ENCODE measurements around the gene NUDT8.
A peak's percentile ranks its signal among the peaks of the same experiment; 100 is the strongest.
"Not testable (repeated sequence)": the region's sequence is repeated elsewhere in the genome, so short reads cannot be mapped to it uniquely, and the experiment has no call there.

Gene NUDT8

GRCh38 chr11:67659651-67660165 is 30.0 kb upstream of the NUDT8 start:
- not testable (repeated sequence) for DNase-seq

DNA sequence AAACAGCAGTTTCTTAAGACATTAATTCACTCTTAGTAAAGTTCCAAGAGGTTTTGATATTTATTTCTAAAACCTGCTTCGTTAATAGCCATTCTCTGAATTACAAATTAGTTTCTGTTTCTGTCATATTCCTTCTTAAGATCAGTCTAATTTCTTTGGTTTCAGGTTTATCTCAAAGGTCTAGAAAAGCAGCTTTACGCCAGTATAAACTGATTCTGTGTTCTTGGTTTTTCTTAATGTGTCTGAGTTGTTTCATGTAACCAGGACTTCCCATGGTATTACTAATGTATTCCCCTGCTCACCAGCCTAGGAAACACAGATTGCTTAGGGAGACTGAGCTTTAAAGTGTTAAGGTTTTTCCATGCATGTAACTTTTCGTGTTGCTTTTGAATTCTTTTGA is 27.6 kb upstream of the NUDT8 start:
- no peak for DNase-seq

- DNase-seq = peak; percentile 74
Observed at GRCh38 chr11:67656278-67656922, 26.7 kb upstream of the NUDT8 start.

DNA sequence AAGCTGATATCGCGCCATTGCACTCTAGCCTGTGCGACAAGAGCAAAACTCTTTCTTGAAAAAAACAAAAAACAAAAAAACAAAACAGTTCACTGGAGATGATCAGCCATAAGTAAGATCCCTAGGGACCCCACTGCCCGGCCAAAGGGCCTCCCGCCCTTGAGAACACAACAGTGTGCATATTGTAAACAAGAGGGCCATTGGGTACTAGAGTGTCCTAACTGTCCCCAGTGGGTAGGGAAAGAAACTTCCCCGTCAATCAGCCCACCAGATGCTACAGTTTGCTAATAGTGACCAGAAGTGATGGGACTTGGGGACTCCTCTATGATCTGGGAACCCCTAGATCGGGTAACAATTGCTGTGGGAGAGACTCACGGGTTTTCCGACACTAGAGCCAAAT is 24.5 kb upstream of the NUDT8 start:
- no peak for DNase-seq

DNA sequence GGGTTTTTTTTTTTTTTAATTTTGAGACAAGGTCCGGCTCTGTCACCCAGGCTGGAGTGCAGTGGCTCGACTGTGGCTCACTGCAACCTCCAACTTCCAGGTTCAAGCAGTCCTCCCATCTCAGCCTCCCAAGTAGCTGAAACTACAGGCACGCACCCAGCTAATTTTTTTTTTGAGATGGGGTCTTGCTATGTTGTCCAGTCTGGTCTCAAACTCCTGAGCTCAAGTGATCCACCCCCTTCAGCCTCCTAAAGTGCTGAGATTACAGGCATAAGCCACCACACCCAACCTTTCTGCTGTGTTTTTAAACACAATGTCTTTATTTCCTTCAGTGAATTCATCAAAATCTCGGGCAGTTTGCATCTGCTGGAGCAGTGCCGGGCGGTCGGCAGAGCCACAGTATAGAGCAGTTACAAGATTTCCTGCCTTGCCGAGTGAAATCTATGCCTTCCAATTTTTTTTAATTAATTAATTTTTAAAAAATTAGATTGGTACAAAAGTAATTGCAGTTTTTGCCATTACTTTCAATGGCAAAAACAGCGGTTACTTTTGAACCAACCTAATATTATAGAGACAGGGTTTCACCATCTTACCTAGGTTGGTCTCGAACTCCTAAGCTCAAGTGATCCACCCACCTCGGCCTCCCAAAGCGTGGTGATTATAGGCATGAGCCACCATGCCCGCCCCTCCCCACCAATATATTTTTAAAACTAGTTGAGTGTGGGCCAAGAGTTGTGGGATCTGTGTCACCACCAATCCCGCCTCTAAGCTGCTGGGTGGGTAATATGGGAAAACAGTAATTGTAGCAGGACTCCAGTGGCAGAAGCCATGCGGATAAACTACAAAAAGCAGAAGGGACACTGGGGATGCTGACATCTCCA is 23.5 kb upstream of the NUDT8 start:
- no peak for DNase-seq

- DNase-seq = no peak
Observed at GRCh38 chr11:67651976-67652781, 22.4 kb upstream of the NUDT8 start.

- DNase-seq = no peak
Observed at GRCh38 chr11:67649634-67650510, 20.1 kb upstream of the NUDT8 start.

- DNase-seq = no peak
Observed at GRCh38 chr11:67648796-67649613, 19.3 kb upstream of the NUDT8 start.

GRCh38 chr11:67648140-67648795 is 18.5 kb upstream of the NUDT8 start:
- DNase-seq = no peak

DNA sequence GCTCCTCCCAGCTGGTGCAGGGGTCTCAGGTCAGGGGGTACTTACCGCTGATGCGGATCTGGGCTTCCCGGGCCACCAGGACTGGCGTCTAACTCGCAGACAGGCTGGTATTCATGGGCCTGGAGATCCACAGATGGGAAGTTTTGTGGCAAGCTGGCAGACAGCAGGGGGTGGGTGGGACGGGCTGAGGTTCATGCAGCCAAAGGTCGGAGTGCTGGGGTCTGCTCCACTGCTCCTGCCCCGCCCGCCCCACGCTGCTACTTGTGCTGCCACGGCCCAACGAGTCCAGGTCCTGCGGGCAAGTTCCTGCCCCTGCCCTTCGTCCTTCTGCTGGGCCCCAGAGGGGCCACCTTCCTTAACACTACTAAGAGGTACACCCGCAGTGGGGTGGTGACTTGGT is 17.7 kb upstream of the NUDT8 start:
- no peak for DNase-seq

DNA sequence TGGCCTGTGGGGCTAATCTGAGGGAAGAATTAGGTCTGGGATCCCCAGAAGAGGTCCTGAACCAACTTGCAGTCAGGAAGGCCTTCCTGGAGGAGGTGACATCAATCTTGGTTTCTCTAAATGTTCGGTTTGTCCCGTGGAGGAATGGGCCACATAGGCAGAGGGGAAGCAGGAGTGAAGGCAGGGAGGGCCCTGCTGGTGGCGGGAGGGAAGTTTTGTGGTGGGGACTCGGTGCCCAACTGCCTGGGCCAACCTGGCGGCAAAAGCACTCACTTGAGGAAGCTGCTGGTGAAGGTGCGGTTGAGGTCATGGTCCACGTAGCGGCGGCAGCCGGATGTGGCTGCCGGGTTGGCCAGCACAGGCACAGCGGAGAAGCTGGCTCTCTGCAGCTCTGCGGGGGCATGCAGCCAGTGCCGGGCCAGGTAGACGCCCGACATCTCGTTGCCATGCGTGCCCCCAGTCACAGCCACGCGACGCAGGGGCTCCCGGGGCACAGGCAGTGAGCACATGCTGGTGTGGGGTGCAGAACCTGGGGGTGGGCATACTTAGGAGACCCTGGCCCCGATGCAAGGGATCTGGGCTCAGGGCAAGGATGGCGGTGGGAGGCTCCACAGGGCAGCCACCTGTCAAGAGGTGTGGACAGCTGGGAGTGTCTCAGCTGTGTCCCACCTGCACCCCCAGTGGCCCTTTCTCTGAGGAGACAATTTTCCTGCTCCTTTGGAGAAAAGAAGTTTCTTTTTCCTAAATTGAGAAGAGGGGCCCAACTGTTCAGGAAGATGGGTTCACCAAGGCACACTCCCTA is 17.0 kb upstream of the NUDT8 start:
- DNase-seq = no peak

GRCh38 chr11:67645521-67646461 is 16.1 kb upstream of the NUDT8 start:
- no peak for DNase-seq

- no peak for DNase-seq
Observed at GRCh38 chr11:67644472-67645418, 15.0 kb upstream of the NUDT8 start.

GRCh38 chr11:67644042-67644441 is 14.3 kb upstream of the NUDT8 start:
- DNase-seq = peak; percentile 39

- DNase-seq = no peak
Observed at GRCh38 chr11:67642173-67643120, 12.7 kb upstream of the NUDT8 start.

Data from OCI-M1 (cell line).